Suprapubic skin (tissue), 4 donors: ENCODE results near the gene SPATA13.

Source experiments
- EP300 ChIP-seq: sonication (generic); formaldehyde crosslinking; IDR thresholded peaks from one replicate; pipeline ENCODE4 v1.6.1; 2017; ENCODE audit warnings: antibody characterized with exemption
- POLR2AphosphoS5 ChIP-seq, 3 donors: sonication (generic); formaldehyde crosslinking; IDR thresholded peaks; one replicate each; pipeline ENCODE4 v1.6.1; 2017; ENCODE audit warnings: antibody characterized with exemption in 3 of 3

GRCh38 chr13:24182703-24183081 lies 22.2 kb downstream of the SPATA13 start:
- TF ChIP-seq EP300 (no peak), POLR2AphosphoS5 (IDR thresholded peaks at IDR 0.05) (no peak)
